ENCODE measurements around the gene MX2. TPM values are rescaled to one million over a fixed set of nuclear protein-coding genes. Genes with fewer than 3 reads are reported as not detected.
A peak's percentile ranks its signal among the peaks of the same experiment; 100 is the strongest.

MX2 gene
- total and polyA plus RNA-seq, 7 experiments from 2014 or later: 46.7 to 116 (median 99.8) TPM

DNA sequence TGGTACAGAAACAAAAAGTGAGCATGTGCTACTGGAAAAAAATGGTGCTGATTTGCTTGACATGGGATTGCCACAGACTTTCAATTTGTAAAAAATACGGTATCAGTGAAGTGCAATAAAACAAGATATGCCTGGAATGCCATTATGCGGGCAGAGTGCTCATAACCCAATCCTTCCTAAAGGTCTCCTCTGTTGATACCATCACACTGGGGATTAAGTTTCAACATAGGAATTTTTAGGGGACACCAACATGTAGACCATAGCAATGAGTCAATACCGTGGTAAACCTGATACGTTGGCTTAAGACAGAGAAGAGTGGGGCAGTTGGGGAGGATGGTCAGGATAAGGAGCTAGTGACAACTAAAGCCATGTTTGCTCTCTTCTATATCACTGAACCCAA lies 84.8 kb downstream of the MX2 start:
- DNase-seq (no peak), ATAC-seq (no peak)
- Histone ChIP-seq H3K27ac (ENCODE audit: low read depth, low read length) (no peak overlapping the region), H3K36me3 (ENCODE audit: control insufficient read depth in 2 of 3, insufficient read depth in 3 of 3, low read length in 3 of 3) (peaks cover 26 to 82% (median 30%) of the 10 kb centered on the region in 3 experiments), H3K9me3 (ENCODE audit: control insufficient read depth in 2 of 3, low read length in 3 of 3) (no peaks in the 10 kb centered on the region), H3K27me3 (ENCODE audit: control insufficient read depth in 2 of 2, insufficient read depth in 2 of 2, low read length in 2 of 2) (no peaks in the 10 kb centered on the region), H3K4me1 (ENCODE audit: control insufficient read depth in 2 of 2, insufficient read depth in 2 of 2, low read length in 2 of 2) (no peaks in the 10 kb centered on the region), H3K4me3 (ENCODE audit: low read length) (no peak overlapping the region)
- no peak overlapping the region for H3K4me3 Mint-ChIP-seq
- no peaks in the 10 kb centered on the region for H3K9me3 Mint-ChIP-seq
- H3K27ac Mint-ChIP-seq: peak overlapping the region in 1 of 9 donors; percentile 21
- ChIA-PET CTCF (no interaction called here), POLR2A (no interaction called here)
- H3K4me1 Mint-ChIP-seq: peaks cover 0 to 36% (median 0%) of the 10 kb centered on the region in 7 donors
- H3K27me3 Mint-ChIP-seq: no peaks in the 10 kb centered on the region
- intact Hi-C loops (cut with micrococcal nuclease): loop anchor here in 1 of 2 donors (5.0 kb wide), 1 partner anchor 164 kb away; no protein-coding TSS in a partner anchor
- H3K36me3 Mint-ChIP-seq: peaks cover 13 to 85% (median 51%) of the 10 kb centered on the region in 5 donors

DNA sequence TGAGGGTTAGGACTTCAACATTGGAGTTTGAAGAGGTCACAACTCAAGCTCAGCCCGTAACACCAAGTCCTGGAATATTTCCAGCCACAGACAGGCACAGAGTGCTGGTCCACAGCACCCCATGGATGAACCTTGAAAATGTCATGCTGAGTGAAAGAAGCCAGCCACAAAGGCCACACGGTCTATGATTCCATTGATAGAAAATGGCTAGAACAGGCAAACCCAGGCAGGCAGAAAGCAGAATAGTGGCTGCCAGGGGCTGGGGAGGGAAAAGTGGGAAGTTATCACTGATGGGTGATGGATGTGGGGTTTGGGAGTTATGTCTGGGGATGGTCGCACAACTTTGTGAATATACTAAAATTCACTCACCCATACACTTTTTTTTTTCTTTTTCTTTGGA lies 85.5 kb downstream of the MX2 start:
- DNase-seq (no peak), ATAC-seq (no peak)
- Mint-ChIP-seq H3K4me3 (no peak overlapping the region), H3K27me3 (no peaks in the 10 kb centered on the region), H3K36me3 (peaks cover 13 to 86% (median 50%) of the 10 kb centered on the region in 5 donors), H3K9me3 (no peaks in the 10 kb centered on the region), H3K27ac (peak overlapping the region in 2 of 9 donors; percentile 21 to 40), H3K4me1 (peaks cover 0 to 33% (median 0%) of the 10 kb centered on the region in 7 donors)
- intact Hi-C loops (cut with micrococcal nuclease): loop anchor here in 1 of 2 donors (5.0 kb wide), 1 partner anchor 165 kb away; no protein-coding TSS in a partner anchor
- H3K4me3 ChIP-seq (ENCODE audit: low read length): no peak overlapping the region
- H3K4me1 ChIP-seq (ENCODE audit: control insufficient read depth in 2 of 2, insufficient read depth in 2 of 2, low read length in 2 of 2): no peaks in the 10 kb centered on the region
- H3K27me3 ChIP-seq (ENCODE audit: control insufficient read depth in 2 of 2, insufficient read depth in 2 of 2, low read length in 2 of 2): no peaks in the 10 kb centered on the region
- H3K36me3 ChIP-seq (ENCODE audit: control insufficient read depth in 2 of 3, insufficient read depth in 3 of 3, low read length in 3 of 3): peaks cover 27 to 82% (median 29%) of the 10 kb centered on the region in 3 experiments
- H3K27ac ChIP-seq (ENCODE audit: low read depth, low read length): no peak overlapping the region
- ChIA-PET CTCF (no interaction called here), POLR2A (no interaction called here)
- H3K9me3 ChIP-seq (ENCODE audit: control insufficient read depth in 2 of 3, low read length in 3 of 3): no peaks in the 10 kb centered on the region

DNA sequence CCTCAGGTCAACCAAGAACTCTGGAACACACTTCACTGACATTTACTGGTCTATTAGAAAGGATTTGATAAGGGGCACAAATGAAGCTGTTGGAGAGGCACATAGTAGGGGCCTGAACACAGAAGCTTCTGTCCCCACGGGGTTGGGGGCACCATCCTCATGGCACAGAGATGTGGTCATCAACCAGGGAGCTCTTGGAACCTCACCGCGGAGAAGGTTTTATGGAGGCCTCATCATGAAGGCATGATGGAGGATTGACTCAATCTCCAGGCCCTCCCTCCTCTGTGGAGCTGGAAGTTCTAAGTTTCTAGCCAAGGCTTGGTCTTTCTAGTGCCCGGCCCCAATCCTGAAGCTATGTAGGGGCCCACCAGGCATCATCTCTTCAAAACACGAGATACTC lies 87.8 kb downstream of the MX2 start:
- DNase-seq: no peak
- POLR2A ChIA-PET: interaction anchor here (0.7 to 1.1 kb wide), 2 partner anchors 23 to 38 kb away, joined by 3 read pairs; no protein-coding TSS in a partner anchor
- no peak overlapping the region for H3K4me3 Mint-ChIP-seq
- H3K27ac Mint-ChIP-seq: peak overlapping the region in 4 of 9 donors; percentile 23 to 41 (median 32)
- intact Hi-C loops (cut with micrococcal nuclease): loop anchor here in 1 of 2 donors (5.0 kb wide), 1 partner anchor 167 kb away; no protein-coding TSS in a partner anchor
- CTCF ChIA-PET: interaction anchor here (0.6 to 1.5 kb wide), 2 partner anchors 86 to 163 kb away, joined by 3 to 4 read pairs; no protein-coding TSS in a partner anchor
- no peaks in the 10 kb centered on the region for H3K9me3 Mint-ChIP-seq
- H3K36me3 Mint-ChIP-seq: peaks cover 18 to 85% (median 46%) of the 10 kb centered on the region in 5 donors
- no peak overlapping the region for H3K27ac ChIP-seq (ENCODE audit: low read depth, low read length)
- no peak for ATAC-seq
- no peaks in the 10 kb centered on the region for H3K27me3 ChIP-seq (ENCODE audit: control insufficient read depth in 2 of 2, insufficient read depth in 2 of 2, low read length in 2 of 2)
- no peaks in the 10 kb centered on the region for H3K27me3 Mint-ChIP-seq
- H3K9me3 ChIP-seq (ENCODE audit: control insufficient read depth in 2 of 3, low read length in 3 of 3): no peaks in the 10 kb centered on the region
- H3K4me1 ChIP-seq (ENCODE audit: control insufficient read depth in 2 of 2, insufficient read depth in 2 of 2, low read length in 2 of 2): no peaks in the 10 kb centered on the region
- H3K36me3 ChIP-seq (ENCODE audit: control insufficient read depth in 2 of 3, insufficient read depth in 3 of 3, low read length in 3 of 3): peaks cover 31 to 84% (median 34%) of the 10 kb centered on the region in 3 experiments
- H3K4me1 Mint-ChIP-seq: peaks cover 0 to 35% (median 0%) of the 10 kb centered on the region in 7 donors
- H3K4me3 ChIP-seq (ENCODE audit: low read length): no peak overlapping the region

DNA sequence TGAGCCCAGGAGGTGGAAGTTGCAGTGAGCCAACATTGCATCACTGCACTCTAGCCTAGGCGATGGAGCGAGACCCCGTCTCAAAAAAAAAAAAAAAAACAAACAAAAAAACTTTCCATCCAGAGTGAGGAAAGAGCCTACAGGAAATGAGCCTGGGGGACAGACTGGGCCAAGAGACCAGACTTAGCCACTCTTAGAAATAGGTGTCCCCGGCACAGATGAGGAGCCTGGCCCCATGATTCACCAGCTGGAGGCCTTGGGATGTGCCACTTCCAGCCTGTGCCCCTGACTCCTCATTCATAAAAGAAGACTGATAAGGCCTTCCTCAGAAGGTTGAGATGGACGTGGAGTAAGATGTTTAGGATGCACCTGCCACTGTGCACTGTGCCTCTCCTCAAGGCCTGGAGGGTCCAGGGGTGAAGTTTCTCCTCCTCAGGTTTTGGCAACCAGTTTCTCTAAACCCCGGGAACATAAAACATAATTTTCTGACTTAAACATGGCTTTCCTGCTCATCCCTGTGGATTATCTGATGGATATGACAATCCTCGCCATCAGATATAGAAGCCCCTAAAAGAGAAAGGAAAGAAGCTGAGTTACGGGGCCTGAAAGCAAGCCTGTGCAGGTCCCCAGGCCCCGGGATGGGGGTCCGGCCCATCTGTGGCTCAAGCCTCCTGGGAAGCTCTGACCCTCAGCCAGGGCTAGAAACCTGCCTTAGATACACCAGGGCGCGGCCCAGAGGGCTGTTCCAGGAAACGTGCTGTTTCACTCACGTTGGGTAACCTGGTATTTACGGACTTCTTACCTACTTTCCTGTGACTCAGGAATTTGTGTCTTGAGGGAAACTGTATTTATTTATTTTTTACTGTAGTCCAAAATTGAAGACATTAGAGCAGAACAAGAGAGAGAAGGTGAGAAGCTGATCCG lies 90.2 kb downstream of the MX2 start:
- Mint-ChIP-seq H3K9me3 (no peaks in the 10 kb centered on the region), H3K4me3 (no peak overlapping the region), H3K27me3 (no peaks in the 10 kb centered on the region), H3K36me3 (peaks cover 18 to 73% (median 33%) of the 10 kb centered on the region in 5 donors), H3K4me1 (peaks cover 0 to 28% (median 0%) of the 10 kb centered on the region in 7 donors), H3K27ac (peak overlapping the region in 6 of 9 donors; percentile 12 to 62 (median 45))
- no peak overlapping the region for H3K4me3 ChIP-seq (ENCODE audit: low read length)
- ATAC-seq (no peak), DNase-seq (no peak)
- H3K27me3 ChIP-seq (ENCODE audit: control insufficient read depth in 2 of 2, insufficient read depth in 2 of 2, low read length in 2 of 2): no peaks in the 10 kb centered on the region
- POLR2A ChIA-PET: interaction anchor here (0.6 to 1.2 kb wide), 2 partner anchors 26 to 996 kb away, joined by 3 to 4 read pairs; partner anchors contain the start of gene MX1
- no peak overlapping the region for H3K27ac ChIP-seq (ENCODE audit: low read depth, low read length)
- peaks cover 22 to 83% (median 33%) of the 10 kb centered on the region in 3 experiments for H3K36me3 ChIP-seq (ENCODE audit: control insufficient read depth in 2 of 3, insufficient read depth in 3 of 3, low read length in 3 of 3)
- no peaks in the 10 kb centered on the region for H3K4me1 ChIP-seq (ENCODE audit: control insufficient read depth in 2 of 2, insufficient read depth in 2 of 2, low read length in 2 of 2)
- CTCF ChIA-PET: interaction anchor here (1.1 kb wide), 1 partner anchor 169 kb away, joined by 5 read pairs; no protein-coding TSS in a partner anchor
- no peaks in the 10 kb centered on the region for H3K9me3 ChIP-seq (ENCODE audit: control insufficient read depth in 2 of 3, low read length in 3 of 3)
- intact Hi-C loops (cut with micrococcal nuclease): no loop called here

DNA sequence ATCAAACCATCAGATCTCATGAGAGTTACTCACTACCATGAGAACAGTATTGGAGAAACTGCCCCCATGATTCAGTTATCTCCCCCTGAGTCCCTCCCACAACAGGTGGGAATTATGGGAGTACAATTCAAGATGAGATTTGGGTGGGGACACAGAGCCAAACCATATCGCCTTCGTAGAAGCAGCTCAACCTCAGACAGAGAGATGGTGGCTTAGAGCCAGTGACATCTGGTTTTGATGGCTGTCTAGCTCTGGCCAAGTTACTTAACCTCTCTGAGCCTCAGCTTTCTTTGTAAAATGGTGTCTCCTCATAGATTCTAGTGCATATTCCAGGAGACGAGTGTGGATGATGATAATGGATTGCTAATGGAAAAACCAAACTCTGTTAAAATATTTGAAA lies 91.4 kb downstream of the MX2 start:
- H3K9me3 ChIP-seq (ENCODE audit: control insufficient read depth in 2 of 3, low read length in 3 of 3): no peaks in the 10 kb centered on the region
- H3K27ac ChIP-seq (ENCODE audit: low read depth, low read length): peak overlapping the region; percentile 20
- ATAC-seq (no peak), DNase-seq (no peak)
- no peaks in the 10 kb centered on the region for H3K4me1 ChIP-seq (ENCODE audit: control insufficient read depth in 2 of 2, insufficient read depth in 2 of 2, low read length in 2 of 2)
- no peak overlapping the region for H3K4me3 ChIP-seq (ENCODE audit: low read length)
- CTCF ChIA-PET: interaction anchor here (1.1 kb wide), 1 partner anchor 170 kb away, joined by 5 read pairs; no protein-coding TSS in a partner anchor
- H3K4me1 Mint-ChIP-seq: peaks cover 0 to 25% (median 0%) of the 10 kb centered on the region in 7 donors
- peaks cover 18 to 74% (median 30%) of the 10 kb centered on the region in 5 donors for H3K36me3 Mint-ChIP-seq
- intact Hi-C loops (cut with micrococcal nuclease): no loop called here
- H3K27me3 ChIP-seq (ENCODE audit: control insufficient read depth in 2 of 2, insufficient read depth in 2 of 2, low read length in 2 of 2): no peaks in the 10 kb centered on the region
- peak overlapping the region in 8 of 9 donors; percentile 10 to 87 (median 68) for H3K27ac Mint-ChIP-seq
- no peaks in the 10 kb centered on the region for H3K27me3 Mint-ChIP-seq
- no peaks in the 10 kb centered on the region for H3K9me3 Mint-ChIP-seq
- H3K36me3 ChIP-seq (ENCODE audit: control insufficient read depth in 2 of 3, insufficient read depth in 3 of 3, low read length in 3 of 3): peaks cover 22 to 81% (median 33%) of the 10 kb centered on the region in 3 experiments
- POLR2A ChIA-PET: interaction anchor here (0.9 kb wide), 1 partner anchor 170 kb away, joined by 3 read pairs; no protein-coding TSS in a partner anchor
- H3K4me3 Mint-ChIP-seq: no peak overlapping the region

DNA sequence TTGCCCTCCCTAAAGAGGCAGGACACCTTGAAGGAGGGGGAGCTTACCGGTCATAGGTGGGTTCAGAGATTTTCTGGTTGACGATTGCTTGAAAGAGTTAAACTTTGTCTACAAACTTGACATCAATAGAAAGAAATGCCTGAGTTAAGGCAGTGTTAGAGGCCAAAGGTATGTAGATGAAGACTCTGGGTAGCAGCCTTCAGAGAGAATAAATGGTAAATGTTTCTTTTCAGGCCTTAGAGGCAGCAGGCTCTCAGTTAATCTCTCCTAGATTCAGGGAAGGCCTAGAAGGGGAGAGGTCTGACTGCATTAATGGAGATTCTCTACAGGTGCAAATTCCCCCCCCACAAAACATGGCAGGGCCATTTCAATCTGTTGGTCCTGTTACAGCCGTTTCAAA lies 91.9 kb downstream of the MX2 start:
- Histone ChIP-seq H3K9me3 (ENCODE audit: control insufficient read depth in 2 of 3, low read length in 3 of 3) (no peaks in the 10 kb centered on the region), H3K27me3 (ENCODE audit: control insufficient read depth in 2 of 2, insufficient read depth in 2 of 2, low read length in 2 of 2) (no peaks in the 10 kb centered on the region), H3K36me3 (ENCODE audit: control insufficient read depth in 2 of 3, insufficient read depth in 3 of 3, low read length in 3 of 3) (peaks cover 28 to 86% (median 33%) of the 10 kb centered on the region in 3 experiments), H3K4me3 (ENCODE audit: low read length) (no peak overlapping the region), H3K27ac (ENCODE audit: low read depth, low read length) (no peak overlapping the region), H3K4me1 (ENCODE audit: control insufficient read depth in 2 of 2, insufficient read depth in 2 of 2, low read length in 2 of 2) (no peaks in the 10 kb centered on the region)
- Mint-ChIP-seq H3K9me3 (no peaks in the 10 kb centered on the region), H3K36me3 (peaks cover 18 to 74% (median 27%) of the 10 kb centered on the region in 5 donors), H3K27ac (peak overlapping the region in 5 of 9 donors; percentile 30 to 87 (median 68)), H3K4me1 (peaks cover 0 to 25% (median 0%) of the 10 kb centered on the region in 7 donors), H3K4me3 (no peak overlapping the region), H3K27me3 (no peaks in the 10 kb centered on the region)
- ATAC-seq (no peak), DNase-seq (no peak)
- ChIA-PET CTCF (interaction anchor here (3.9 kb wide), 1 partner anchor 170 kb away, joined by 21 read pairs; no protein-coding TSS in a partner anchor), POLR2A (interaction anchor here (0.9 kb wide), 1 partner anchor 171 kb away, joined by 3 read pairs; no protein-coding TSS in a partner anchor)
- intact Hi-C loops (cut with micrococcal nuclease): no loop called here

Measured in naive thymus-derived CD4-positive, alpha-beta T cell (primary cell).